Peyer's patch (tissue), 4 donors: ENCODE measurements around the gene ASXL1.

ENCODE experiments used
- CTCF ChIP-seq, 6 experiments: fragments of 450-650 bp in 4 of 6; fragments of 200-600 bp in 2 of 6; sonication (generic) in 1 of 6; IDR thresholded peaks; one replicate each; pipeline ENCODE4 v1.5.1; 2017 to 2019; ENCODE audit warnings: antibody characterized with exemption in 6 of 6, mild to moderate bottlenecking in 3 of 6, moderate library complexity in 1 of 6
- POLR2A ChIP-seq, 2 donors: fragments of 450-650 bp; IDR thresholded peaks; one replicate each; pipeline ENCODE4 v1.5.1; 2017; ENCODE audit warnings: antibody characterized with exemption in 2 of 2, mild to moderate bottlenecking in 2 of 2, moderate library complexity in 2 of 2

GRCh38 chr20:32352121-32352720, 5.9 kb upstream of the ASXL1 start:
- TF ChIP-seq CTCF (IDR thresholded peaks at IDR 0.05) = no peak
- TF ChIP-seq POLR2A (IDR thresholded peaks at IDR 0.05) = no peak
